K562 (cell line): ENCODE measurements around the gene BCAS3.

Experiments
- BACH1 ChIP-seq: fragments of 200-800 bp; sonication (Bioruptor generic); IDR thresholded peaks from 2 replicates; pipeline ENCODE4 v1.6.1; 2016; ENCODE audit warnings: missing genetic modification characterization, missing compliant biosample characterization
- CHD1 ChIP-seq: fragments of 200-600 bp; sonication (generic); IDR thresholded peaks from one replicate; pipeline ENCODE4 v1.6.1; 2012; ENCODE audit warnings: mild to moderate bottlenecking, moderate library complexity, low read length, inconsistent platforms
- CLOCK ChIP-seq: fragments of 250-450 bp; sonication (Bioruptor Pico); IDR thresholded peaks from 2 replicates; pipeline ENCODE4 v1.4.0; 2020; ENCODE audit warnings: mild to moderate bottlenecking, moderate library complexity, borderline replicate concordance
- CTCF ChIP-seq, 3 experiments: IDR thresholded peaks in 2 of 3; conservative IDR thresholded peaks in 1 of 3; 2 replicates each; pipeline ENCODE4 v1.5.1; 2011 to 2012; ENCODE audit warnings: low read length in 3 of 3, mild to moderate bottlenecking in 3 of 3, control low read depth in 2 of 3, improper control_type of control experiment in 1 of 3, inconsistent platforms in 1 of 3, low read depth in 1 of 3, mixed read lengths in 1 of 3, moderate library complexity in 1 of 3; ENCODE audit not compliant: insufficient read depth in 2 of 3
- GTF2A2 ChIP-seq: IDR thresholded peaks from 2 replicates; pipeline ENCODE4 v1.6.1; 2016; ENCODE audit warnings: mild to moderate bottlenecking, missing genetic modification characterization, missing compliant biosample characterization
- JUND ChIP-seq, 2 experiments: IDR thresholded peaks; 2 replicates in 1 of 2; 3 replicates in 1 of 2; pipeline ENCODE4 v1.6.1; 2011; ENCODE audit warnings: borderline replicate concordance in 2 of 2, low read depth in 2 of 2, low read length in 2 of 2, improper control_type of control experiment in 1 of 2, missing biosample characterization in 1 of 2, missing genetic modification characterization in 1 of 2, missing genetic modification reagents in 1 of 2
- NFE2 ChIP-seq: IDR thresholded peaks from 2 replicates; pipeline ENCODE4 v1.6.1; 2014; ENCODE audit warnings: antibody characterized with exemption, low read depth
- PCBP2 ChIP-seq: fragments of 200-400 bp; formaldehyde crosslinking; IDR thresholded peaks from 2 replicates; pipeline ENCODE4 v1.6.1; 2018; ENCODE audit warnings: low read length, low read depth, mild to moderate bottlenecking, moderate library complexity; ENCODE audit not compliant: poor library complexity, severe bottlenecking
- PHF21A ChIP-seq: fragments of 450-650 bp; IDR thresholded peaks from 2 replicates; pipeline ENCODE4 v1.6.1; 2017; ENCODE audit warnings: low read depth, borderline replicate concordance
- POLR2A ChIP-seq: fragments of 450-650 bp; conservative IDR thresholded peaks from 2 replicates; pipeline ENCODE4 v1.6.1; 2016
- SPI1 ChIP-seq: IDR thresholded peaks from 2 replicates; pipeline ENCODE4 v1.6.1; 2011; ENCODE audit warnings: low read depth, low read length, control low read depth, borderline replicate concordance
- ZMIZ1 ChIP-seq, 2 experiments: fragments of 150-350 bp in 1 of 2; IDR thresholded peaks; 2 replicates each; pipeline ENCODE4 v1.6.1; 2012 to 2016; ENCODE audit warnings: low read depth in 2 of 2, low read length in 2 of 2, mild to moderate bottlenecking in 1 of 2, moderate library complexity in 1 of 2
- ZNF609 ChIP-seq: sonication (generic); formaldehyde crosslinking; IDR thresholded peaks from 2 replicates; pipeline ENCODE4 v1.8.1; 2023; ENCODE audit warnings: missing genetic modification reagents, mild to moderate bottlenecking, borderline replicate concordance
- ZNF707 ChIP-seq: fragments of 250-450 bp; sonication (Bioruptor Pico); conservative IDR thresholded peaks from 2 replicates; pipeline ENCODE4 v1.8.0; 2022; ENCODE audit warnings: inconsistent platforms, mild to moderate bottlenecking, moderate library complexity

- TF ChIP-seq POLR2A, result no peak
- TF ChIP-seq ZMIZ1 (IDR thresholded peaks at IDR 0.05; ENCODE audit: low read depth in 2 of 2, low read length in 2 of 2), result no peak
- no peak for TF ChIP-seq CHD1
- no peak for TF ChIP-seq JUND (IDR thresholded peaks at IDR 0.05; ENCODE audit: borderline replicate concordance, low read depth, low read length)
- no peak for TF ChIP-seq JUND (tag; IDR thresholded peaks at IDR 0.05; ENCODE audit: borderline replicate concordance, low read depth, low read length)
- no peak for TF ChIP-seq CTCF (IDR thresholded peaks at IDR 0.05 in 2 of 3, conservative IDR thresholded peaks at IDR 0.05 in 1 of 3; ENCODE audit: insufficient read depth in 2 of 3, low read depth in 1 of 3, low read length in 3 of 3)
- TF ChIP-seq ZNF609 (CRISPR knock-in tag), result no peak
- no peak for TF ChIP-seq ZNF707 (CRISPR knock-in tag)
- no peak for TF ChIP-seq PCBP2
- TF ChIP-seq SPI1, result no peak
- TF ChIP-seq CLOCK, result no peak
- TF ChIP-seq GTF2A2, result no peak
- TF ChIP-seq NFE2, result no peak
- no peak for TF ChIP-seq BACH1 (tag)
- no peak for TF ChIP-seq PHF21A
Observed at GRCh38 chr17:61239327-61239726, 561.7 kb downstream of the BCAS3 start.
